HPDE6-E6E7 (cell line): ENCODE measurements around the gene ST7L.

Experiments used
- DNase-seq: peaks from one replicate; pipeline ENCODE4 v3.0.0; 2011; ENCODE audit warnings: missing footprints; ENCODE audit errors: extremely low spot score

Gene ST7L

GRCh38 chr1:112546076-112546475 is 72.9 kb downstream of the ST7L start:
- DNase-seq: no peak

- DNase-seq: no peak
These were observed 74.2 kb downstream of the ST7L start for GRCh38 chr1:112544751-112545150.

- DNase-seq: peak; percentile 70
These were observed 74.8 kb downstream of the ST7L start for GRCh38 chr1:112544011-112544688.

GRCh38 chr1:112542206-112542973 is 76.6 kb downstream of the ST7L start:
- no peak for DNase-seq

GRCh38 chr1:112541299-112541698 is 77.6 kb downstream of the ST7L start:
- DNase-seq: no peak

GRCh38 chr1:112540226-112540794 is 78.6 kb downstream of the ST7L start:
- no peak for DNase-seq

GRCh38 chr1:112538883-112539282 is 80.1 kb downstream of the ST7L start:
- no peak for DNase-seq

GRCh38 chr1:112537456-112537855 is 81.5 kb downstream of the ST7L start:
- DNase-seq: no peak

- DNase-seq: no peak
These were observed 82.4 kb downstream of the ST7L start for GRCh38 chr1:112536561-112536960.

GRCh38 chr1:112533029-112533428 is 85.9 kb downstream of the ST7L start:
- no peak for DNase-seq

GRCh38 chr1:112532064-112532463 is 86.9 kb downstream of the ST7L start:
- DNase-seq: no peak

GRCh38 chr1:112530832-112531231 is 88.1 kb downstream of the ST7L start:
- no peak for DNase-seq

- no peak for DNase-seq
These were observed 89.6 kb downstream of the ST7L start for GRCh38 chr1:112529301-112529700.

- DNase-seq: no peak
These were observed 90.9 kb downstream of the ST7L start for GRCh38 chr1:112528076-112528475.

- no peak for DNase-seq
These were observed 91.5 kb downstream of the ST7L start for GRCh38 chr1:112527266-112528010.

- no peak for DNase-seq
These were observed 94.0 kb downstream of the ST7L start for GRCh38 chr1:112524986-112525385.

GRCh38 chr1:112524251-112524650 is 94.7 kb downstream of the ST7L start:
- DNase-seq: no peak

GRCh38 chr1:112522621-112523020 is 96.3 kb downstream of the ST7L start:
- DNase-seq: no peak

GRCh38 chr1:112520166-112520565 is 98.8 kb downstream of the ST7L start:
- no peak for DNase-seq

GRCh38 chr1:112518186-112518585 is 100.8 kb downstream of the ST7L start:
- no peak for DNase-seq

GRCh38 chr1:112517646-112518045 is 101.3 kb downstream of the ST7L start:
- no peak for DNase-seq

GRCh38 chr1:112517231-112517630 is 101.7 kb downstream of the ST7L start:
- peak; percentile 71 for DNase-seq
